HG02970 (cell line): ENCODE measurements around the gene MED25.

ENCODE experiments used
- ATAC-seq: cut with Tn5 transposase; IDR thresholded peaks from one replicate; pipeline ENCODE4 v1.9.1; 2021; ENCODE audit warnings: mild to moderate bottlenecking, moderate library complexity, moderate number of reproducible peaks; ENCODE audit not compliant: unreplicated experiment, low FRiP score

The MED25 gene

DNA sequence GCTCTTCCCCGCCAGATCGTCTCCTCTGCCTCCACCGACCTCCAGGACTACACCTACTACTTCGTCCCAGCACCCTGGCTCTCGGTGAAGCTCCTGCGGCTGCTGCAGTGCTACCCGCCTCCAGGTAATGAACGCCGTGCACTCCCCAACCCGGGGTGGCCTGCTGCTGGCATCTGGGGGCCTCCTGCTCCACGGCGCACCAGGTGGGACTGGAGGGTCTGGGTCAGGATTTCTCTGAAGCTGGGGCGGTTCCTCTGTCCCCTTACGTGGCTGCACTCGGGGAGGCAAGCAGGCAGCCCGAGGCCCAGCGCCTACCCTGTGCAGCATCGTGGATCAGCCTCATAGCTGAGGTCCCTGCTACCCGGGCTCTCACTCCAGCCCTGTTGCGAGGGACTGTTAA, 22.5 kb upstream of the MED25 start:
- no peak for ATAC-seq

DNA sequence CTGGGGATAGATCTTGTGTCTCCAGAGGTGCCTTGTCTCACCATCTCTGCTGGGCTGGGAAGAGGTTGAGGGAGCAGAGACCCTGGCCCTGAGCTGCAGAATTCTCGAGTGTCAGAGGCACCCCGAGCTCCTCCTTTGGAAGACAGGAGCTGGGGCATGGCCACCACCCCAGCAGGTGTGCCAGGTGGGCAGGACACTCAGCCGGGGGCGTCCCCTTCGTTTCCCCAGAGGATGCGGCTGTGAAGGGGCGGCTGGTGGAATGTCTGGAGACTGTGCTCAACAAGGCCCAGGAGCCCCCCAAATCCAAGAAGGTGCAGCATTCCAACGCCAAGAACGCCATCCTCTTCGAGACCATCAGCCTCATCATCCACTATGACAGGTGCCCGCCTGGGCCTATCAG, 19.5 kb upstream of the MED25 start:
- ATAC-seq = no peak

DNA sequence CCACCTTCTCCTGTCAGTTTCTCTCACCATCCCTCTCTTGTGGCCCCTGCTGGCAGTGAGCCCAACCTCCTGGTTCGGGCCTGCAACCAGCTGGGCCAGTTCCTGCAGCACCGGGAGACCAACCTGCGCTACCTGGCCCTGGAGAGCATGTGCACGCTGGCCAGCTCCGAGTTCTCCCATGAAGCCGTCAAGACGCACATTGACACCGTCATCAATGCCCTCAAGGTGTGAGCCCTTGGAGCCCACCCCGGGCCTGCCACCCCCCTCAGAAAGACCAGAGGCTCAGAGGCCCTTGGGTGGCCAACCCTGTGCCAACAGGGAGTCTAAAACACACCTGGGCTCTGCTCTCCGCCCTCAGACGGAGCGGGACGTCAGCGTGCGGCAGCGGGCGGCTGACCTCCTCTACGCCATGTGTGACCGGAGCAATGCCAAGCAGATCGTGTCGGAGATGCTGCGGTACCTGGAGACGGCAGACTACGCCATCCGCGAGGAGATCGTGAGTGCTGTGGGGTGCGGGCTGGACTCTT, 18.8 kb upstream of the MED25 start:
- ATAC-seq = no peak

GRCh38 chr19:49799798-49800376, 18.2 kb upstream of the MED25 start:
- no peak for ATAC-seq

DNA sequence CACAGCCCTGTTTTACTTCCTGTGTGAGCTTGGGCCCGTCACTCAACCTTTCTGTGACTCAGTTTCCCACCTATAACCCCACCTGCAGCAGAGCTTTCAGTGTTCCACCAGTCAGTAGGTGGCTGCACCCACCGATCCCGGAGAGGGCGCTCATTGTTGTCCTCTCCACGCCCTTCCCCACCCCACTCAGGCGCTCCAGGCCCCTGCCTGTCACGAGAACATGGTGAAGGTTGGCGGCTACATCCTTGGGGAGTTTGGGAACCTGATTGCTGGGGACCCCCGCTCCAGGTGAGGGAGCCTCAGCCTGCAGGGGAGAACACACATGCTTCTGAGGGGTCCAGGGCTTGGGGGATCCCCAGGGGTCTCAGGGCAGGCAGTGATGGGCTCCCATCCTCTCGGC, 17.3 kb upstream of the MED25 start:
- no peak for ATAC-seq

- ATAC-seq = no peak
Observed at GRCh38 chr19:49801401-49801888, 16.6 kb upstream of the MED25 start.

- no peak for ATAC-seq
Observed at GRCh38 chr19:49801966-49802661, 16.0 kb upstream of the MED25 start.

DNA sequence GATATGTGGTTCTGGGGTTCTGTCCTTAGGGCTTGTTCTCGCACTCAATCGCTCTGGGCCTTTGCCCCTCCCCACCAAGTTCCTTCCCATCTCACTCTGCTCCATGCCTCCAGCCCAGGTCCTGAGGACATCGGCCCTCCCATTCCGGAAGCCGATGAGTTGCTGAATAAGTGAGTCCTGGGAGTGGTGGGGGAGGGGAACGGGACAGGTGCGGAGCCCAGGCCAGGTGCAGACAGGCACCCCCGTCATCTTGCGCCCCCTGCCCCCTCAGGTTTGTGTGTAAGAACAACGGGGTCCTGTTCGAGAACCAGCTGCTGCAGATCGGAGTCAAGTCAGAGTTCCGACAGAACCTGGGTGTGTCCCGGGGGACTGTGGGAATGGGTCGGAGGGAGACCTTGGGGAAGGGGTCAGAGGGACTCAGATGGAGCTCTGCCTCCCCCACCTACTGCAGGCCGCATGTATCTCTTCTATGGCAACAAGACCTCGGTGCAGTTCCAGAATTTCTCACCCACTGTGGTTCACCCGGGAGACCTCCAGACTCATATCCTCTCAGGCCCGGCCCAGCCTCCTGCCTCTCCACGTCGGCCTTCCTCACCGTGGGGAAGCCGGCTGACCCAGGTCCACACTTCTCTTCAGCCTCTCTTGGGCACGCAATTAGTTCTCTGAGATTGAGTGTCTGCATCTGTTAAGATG, 15.1 kb upstream of the MED25 start:
- ATAC-seq = no peak

DNA sequence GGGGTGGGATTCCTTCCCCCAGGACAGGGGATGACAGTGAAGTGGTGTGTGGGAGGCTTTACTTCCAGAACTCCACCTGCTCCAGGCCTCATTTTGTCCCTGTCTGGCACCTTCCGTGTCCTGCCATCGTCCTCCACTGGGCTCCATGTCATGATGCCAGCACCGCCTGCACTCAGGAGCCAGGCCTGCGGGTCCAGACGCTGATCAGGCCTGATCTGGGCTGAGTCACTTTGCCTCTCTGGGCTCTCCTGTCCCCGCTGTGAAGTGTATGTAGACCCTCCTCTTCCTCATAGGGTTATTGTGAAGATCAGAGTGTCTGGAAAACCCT, 14.6 kb upstream of the MED25 start:
- no peak for ATAC-seq

DNA sequence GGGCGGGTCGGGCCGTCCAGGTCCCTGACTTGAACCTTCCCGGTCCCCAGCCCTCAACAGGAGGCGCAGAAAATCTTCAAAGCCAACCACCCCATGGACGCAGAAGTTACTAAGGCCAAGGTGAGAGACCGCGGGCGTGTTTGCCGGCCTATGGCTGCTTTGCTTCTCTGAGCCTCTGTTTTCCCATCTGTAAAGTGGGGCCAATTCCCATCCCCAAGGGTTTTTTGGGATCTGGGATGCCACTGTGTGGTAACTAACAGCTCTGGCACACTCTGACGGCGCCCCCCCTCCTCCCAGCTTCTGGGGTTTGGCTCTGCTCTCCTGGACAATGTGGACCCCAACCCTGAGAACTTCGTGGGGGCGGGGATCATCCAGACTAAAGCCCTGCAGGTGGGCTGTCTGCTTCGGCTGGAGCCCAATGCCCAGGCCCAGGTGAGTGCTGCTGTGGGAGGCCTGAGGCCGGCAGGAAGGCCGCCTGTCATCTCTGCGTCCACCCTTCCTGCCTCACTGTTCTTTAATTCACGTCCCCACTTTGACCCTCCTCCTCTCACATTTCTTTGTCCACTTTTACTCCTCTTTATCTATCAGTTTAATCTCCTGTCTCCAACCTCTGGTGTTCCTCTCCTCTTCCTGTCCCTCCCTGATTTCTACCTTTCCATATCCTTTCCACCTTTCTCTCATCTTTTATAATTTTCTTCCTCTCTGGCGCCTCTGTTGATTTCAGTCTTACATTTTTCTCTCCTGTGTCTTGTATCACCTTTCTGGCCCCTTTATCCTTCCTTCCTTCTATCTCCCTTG, 12.1 kb upstream of the MED25 start:
- ATAC-seq = no peak

GRCh38 chr19:49806620-49806959, 11.5 kb upstream of the MED25 start:
- no peak for ATAC-seq

DNA sequence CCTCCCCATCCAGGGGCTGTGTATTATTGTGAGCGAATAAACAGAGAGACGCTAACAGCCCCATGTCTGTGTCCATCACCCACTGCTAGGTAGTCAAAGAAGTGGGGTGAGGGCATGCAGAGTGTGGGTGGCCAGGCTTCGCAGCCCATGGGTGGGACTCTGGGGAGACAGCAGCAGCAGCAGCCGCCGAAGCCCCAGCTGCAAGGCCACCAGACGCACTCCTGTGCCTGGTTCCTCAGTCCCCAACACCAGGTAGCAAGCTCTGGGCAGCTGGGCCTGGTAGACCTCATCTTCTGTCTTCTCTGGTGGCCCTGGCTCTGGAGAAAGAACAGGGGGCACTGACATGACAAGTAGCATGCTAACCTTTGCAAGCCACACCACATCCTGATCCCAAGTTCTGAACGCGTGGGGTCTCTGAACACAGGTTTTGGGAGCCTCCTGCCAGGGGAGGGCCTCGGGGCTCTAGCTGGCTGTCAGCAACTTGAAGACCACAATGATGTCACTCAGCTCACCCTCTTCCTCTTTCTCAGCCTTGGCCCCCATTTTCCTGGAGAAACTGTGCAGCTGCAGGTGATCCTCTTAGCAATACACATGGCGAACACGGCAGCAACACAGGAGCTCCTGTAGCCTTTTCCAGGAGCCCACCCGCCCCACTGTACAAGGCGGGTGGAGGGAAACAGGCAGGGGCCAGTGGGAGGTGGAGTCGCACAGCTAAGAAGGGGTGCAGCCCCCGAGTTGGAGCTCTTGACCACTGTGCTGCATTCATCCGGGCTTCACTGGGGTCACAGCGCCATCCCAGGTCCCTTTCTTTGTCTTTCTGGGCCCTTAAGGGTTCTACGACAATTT, 10.8 kb upstream of the MED25 start:
- ATAC-seq = no peak

DNA sequence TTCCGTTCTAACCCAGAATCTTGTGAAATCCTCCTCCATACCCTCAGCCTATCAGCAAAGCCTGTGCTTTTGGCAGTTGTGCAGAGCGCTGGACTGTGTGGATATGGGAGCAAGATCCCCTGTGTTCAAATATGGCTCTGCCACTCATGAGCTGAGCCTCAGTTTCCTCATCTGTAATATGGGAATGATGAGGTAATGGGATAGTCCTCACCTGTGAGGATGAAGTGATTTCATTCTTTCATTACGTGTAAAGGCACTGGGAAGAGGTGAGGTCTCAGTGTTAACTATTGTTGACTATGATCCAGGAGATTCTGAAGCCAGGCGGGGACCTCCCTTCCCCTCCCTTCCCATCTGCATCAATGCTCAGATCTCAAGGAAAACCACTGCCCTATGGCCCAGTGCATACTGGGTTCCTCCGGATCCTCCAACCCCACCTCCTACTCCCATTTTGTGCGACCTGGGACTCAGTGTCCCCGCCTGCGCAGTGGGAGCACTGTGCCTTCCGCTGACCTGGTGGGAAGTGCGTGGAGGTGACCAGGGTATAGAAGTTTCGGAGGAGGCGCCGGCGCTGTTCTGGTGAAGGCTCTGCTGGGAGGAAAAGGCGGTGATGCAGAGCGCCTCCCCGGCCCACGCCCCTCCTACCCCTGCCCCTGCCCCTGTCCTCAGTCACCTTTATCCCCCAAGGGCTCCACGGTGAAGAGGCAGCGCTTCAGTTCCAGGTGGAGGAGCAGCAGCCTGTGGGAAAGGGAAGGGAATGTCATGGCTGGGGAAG, 10.0 kb upstream of the MED25 start:
- no peak for ATAC-seq

DNA sequence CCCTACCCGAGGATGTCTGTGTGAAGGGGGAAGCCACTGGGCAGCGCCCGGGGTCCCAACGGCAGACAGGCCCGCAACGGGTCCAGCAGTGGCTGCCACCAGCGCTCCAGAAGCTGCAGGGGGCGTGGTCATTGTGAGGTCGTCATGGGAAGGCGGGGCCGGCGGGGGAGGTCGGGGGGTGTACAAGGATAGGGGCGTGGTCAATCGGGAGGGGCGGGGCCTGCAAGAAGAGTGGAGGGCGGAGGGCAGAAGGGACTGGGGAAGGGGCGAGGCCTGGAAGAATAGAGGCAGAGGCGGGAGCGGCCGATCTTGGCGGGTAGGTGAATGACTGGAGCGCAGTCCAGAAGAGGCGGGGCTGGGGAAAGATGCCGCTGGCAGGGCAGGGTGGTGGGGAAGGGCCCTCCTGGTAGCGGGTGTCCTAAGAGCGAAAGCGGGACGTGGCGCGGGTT, 9.4 kb upstream of the MED25 start:
- no peak for ATAC-seq

GRCh38 chr19:49809160-49809940, 8.7 kb upstream of the MED25 start:
- ATAC-seq = no peak

DNA sequence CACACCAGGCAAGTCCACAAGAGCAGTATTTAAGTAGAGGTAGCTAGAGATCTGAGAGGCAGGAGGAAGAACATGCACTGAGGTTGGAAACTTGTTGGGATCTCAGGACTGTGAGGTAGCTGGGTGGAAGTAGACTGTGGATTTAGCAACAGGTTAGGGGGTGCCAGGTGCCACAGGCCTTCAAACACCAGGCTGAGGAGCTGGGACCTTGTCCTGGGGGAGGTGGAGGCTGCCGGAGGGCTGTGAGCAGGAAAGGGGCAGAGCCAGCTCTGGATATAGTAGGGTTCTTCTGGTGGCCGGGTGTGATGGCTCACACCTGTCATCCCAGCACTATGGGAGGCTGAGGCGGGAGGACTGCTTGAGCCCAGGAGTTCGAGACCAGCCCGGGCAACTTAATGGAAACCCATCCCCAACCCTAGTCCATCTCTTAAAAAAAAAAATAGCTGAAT, 8.1 kb upstream of the MED25 start:
- ATAC-seq = no peak

DNA sequence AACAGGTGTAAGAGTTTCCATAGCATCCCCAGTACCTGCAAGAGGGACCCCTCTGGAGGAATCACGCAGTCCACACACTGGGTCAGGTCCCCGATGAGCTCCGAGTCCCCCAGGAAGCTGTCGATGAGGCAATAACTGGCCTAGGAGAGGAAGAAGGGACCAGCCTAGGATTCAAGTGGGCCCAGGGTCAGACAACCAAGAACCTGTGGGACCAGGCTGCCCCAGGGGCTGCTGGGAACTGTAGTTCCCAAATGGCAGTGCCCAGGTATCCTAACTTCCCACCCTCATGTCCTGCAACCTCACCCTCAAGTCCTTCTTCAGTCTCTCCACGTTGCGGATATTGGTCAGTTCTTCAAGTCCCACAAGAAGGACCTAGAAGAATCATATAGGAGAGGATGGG, 6.8 kb upstream of the MED25 start:
- no peak for ATAC-seq

DNA sequence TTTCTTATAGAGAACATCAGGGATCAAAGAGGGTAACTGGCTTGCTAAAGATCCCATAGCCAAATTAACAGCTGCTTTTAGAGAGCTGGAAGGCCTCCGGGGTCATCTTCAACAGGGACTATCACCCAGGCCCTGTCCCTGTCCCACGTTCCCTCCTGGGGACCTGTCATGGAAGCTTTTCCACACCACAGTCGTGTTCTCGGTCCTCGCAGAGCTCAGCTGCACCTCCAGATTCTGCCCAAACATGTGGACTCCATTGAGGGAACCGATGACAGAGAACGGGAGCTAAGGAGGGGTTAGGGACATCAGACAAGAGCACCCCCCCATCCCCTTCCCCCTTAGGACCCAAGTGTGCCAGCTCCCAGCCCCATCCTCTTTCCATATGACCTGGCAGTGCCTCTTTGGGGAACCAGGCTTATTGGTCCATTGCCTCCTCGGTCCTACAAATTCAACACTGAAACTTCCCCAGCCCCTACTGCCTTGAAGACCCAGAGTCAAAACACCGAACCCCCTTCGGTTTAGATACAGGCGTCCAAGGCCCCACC, 5.6 kb upstream of the MED25 start:
- ATAC-seq = no peak
